Activated CD4-positive, alpha-beta memory T cell treated with anti-CD3 and anti-CD28 coated beads for 36 hours (primary cell): ENCODE measurements around the gene CDYL2. TPM values are rescaled to one million over a fixed set of nuclear protein-coding genes. Genes with fewer than 3 reads are reported as not detected.
A peak's percentile ranks its signal among the peaks of the same experiment; 100 is the strongest.

Experiments
- CTCF ChIA-PET: fragments of 350-600 bp; sonication (Branson Sonifier 250); formaldehyde crosslinking; loops from one replicate; lab custom pipeline; 2021; ENCODE audit warnings: antibody characterized with exemption, inconsistent platforms; lab: Charles Lee
- POLR2A ChIA-PET: fragments of 350-600 bp; sonication (Branson Sonifier 250); formaldehyde crosslinking; loops from one replicate; lab custom pipeline; 2021; ENCODE audit warnings: antibody characterized with exemption; lab: Charles Lee
- DNase-seq: peaks from one replicate; pipeline ENCODE4 v3.0.0-alpha.2; 2020
- H3K27ac Mint-ChIP-seq: one replicate; pipeline ENCODE4 v1.8.0; 2021; ENCODE audit warnings: mixed read lengths
- H3K27me3 Mint-ChIP-seq: one replicate; pipeline ENCODE4 v1.8.0; 2021; ENCODE audit warnings: mixed read lengths
- H3K36me3 Mint-ChIP-seq: one replicate; pipeline ENCODE4 v1.8.0; 2021; ENCODE audit warnings: mixed read lengths
- H3K4me1 Mint-ChIP-seq: one replicate; pipeline ENCODE4 v1.8.0; 2021; ENCODE audit warnings: low read depth, mixed read lengths
- H3K4me3 Mint-ChIP-seq: one replicate; pipeline ENCODE4 v1.8.0; 2021; ENCODE audit warnings: mild to moderate bottlenecking, mixed read lengths
- H3K9me3 Mint-ChIP-seq: one replicate; pipeline ENCODE4 v1.8.0; 2021; ENCODE audit warnings: mixed read lengths
- intact Hi-C: fragments of 100-400 bp; cut with micrococcal nuclease; formaldehyde crosslinking; loops from one replicate; pipeline ENCODE4 v1.15.1; 2023
- total RNA-seq, 2 experiments: library from RNA; stranded (reverse); gene quantifications; one replicate each; pipeline ENCODE4 v1.2.3, GENCODE V29; 2021

CDYL2 gene
- total RNA-seq, 2 experiments from 2014 or later = 29.4 to 34.1 TPM

DNA sequence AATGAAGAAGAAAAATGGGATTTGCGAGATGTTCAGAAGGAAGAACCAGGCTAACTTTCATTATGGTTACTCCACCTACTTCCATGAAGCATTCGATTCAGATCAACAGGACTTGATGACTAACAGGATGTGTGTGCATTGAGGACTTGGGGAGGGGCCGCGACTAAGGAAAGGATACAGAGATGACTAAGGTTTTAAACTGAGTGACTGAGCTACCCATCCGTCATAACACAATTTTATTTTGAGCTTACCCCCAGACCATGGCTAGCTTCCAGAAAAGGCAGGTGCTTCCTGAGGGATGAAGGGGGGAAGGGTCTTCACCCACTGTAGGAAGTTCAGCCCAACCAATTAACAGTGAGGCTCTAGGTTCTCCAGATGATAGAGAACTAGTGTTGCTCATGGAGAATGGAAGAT, 2.5 kb upstream of the CDYL2 start:
- H3K36me3 Mint-ChIP-seq = peaks cover 3% of the 10 kb centered on the region
- peak overlapping the region; percentile 76 for H3K27ac Mint-ChIP-seq
- H3K4me3 Mint-ChIP-seq = peak overlapping the region; percentile 42
- CTCF ChIA-PET = interaction anchor here (0.7 to 5.3 kb wide), 6 partner anchors 18 to 280 kb away, joined by 3 to 41 read pairs (median 3); no protein-coding TSS in a partner anchor
- H3K4me1 Mint-ChIP-seq = peaks cover 35% of the 10 kb centered on the region
- peak; percentile 87 for DNase-seq
- H3K9me3 Mint-ChIP-seq = no peaks in the 10 kb centered on the region
- POLR2A ChIA-PET = interaction anchor here (0.5 to 2.4 kb wide), 5 partner anchors 47 to 268 kb away, joined by 3 to 14 read pairs (median 3); no protein-coding TSS in a partner anchor
- intact Hi-C loops = loop anchor here (1.0 to 10.0 kb wide), 12 partner anchors 48 to 1532 kb away; partner anchors contain the start of genes C16orf46, CENPN, CMC2 and GAN
- H3K27me3 Mint-ChIP-seq = peaks cover 2% of the 10 kb centered on the region

- Mint-ChIP-seq H3K27me3 (peaks cover 2% of the 10 kb centered on the region), H3K36me3 (peaks cover 3% of the 10 kb centered on the region), H3K4me1 (peaks cover 38% of the 10 kb centered on the region), H3K27ac (peak overlapping the region; percentile 76), H3K9me3 (no peaks in the 10 kb centered on the region), H3K4me3 (peak overlapping the region; percentile 42)
- intact Hi-C loops = loop anchor here (2.0 to 10.0 kb wide), 7 partner anchors 149 to 1531 kb away; partner anchors contain the start of genes C16orf46, CENPN, CMC2 and GAN
- ChIA-PET CTCF (interaction anchor here (1.0 to 5.3 kb wide), 4 partner anchors 18 to 279 kb away, joined by 3 to 41 read pairs (median 8); no protein-coding TSS in a partner anchor), POLR2A (interaction anchor here (2.4 kb wide), 1 partner anchor 226 kb away, joined by 14 read pairs; no protein-coding TSS in a partner anchor)
- DNase-seq = no peak
Measured at GRCh38 chr16:80806289-80806688, 1.9 kb upstream of the CDYL2 start.

DNA sequence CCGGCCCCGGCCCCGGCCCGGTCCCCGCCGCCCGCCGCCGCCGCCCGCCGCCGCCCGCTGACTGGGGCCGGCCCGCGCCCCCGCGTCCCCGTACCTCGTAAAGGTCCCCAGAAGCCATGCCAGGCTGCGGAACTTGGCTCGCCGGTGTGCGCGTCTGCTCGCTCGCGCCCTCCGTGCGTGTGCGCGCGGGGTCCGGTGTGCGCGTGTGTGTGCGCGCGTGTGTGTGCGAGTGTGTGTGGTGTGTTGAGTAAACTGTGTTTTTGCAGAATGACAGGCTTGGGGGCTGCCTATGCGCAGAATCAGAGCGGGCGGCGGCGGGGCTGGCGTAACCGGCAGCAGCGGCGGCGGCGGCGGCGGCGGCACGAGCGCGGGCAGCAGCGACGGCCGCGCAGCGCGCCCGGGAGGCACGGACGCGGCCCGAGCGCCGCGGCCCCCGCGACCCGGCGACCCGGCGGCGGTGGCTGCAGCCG, 307 bp downstream of the CDYL2 start:
- Mint-ChIP-seq H3K36me3 (peaks cover 3% of the 10 kb centered on the region), H3K9me3 (no peaks in the 10 kb centered on the region), H3K27ac (peak overlapping the region; percentile 89), H3K4me3 (peak overlapping the region; percentile 96), H3K4me1 (peaks cover 57% of the 10 kb centered on the region), H3K27me3 (peaks cover 2% of the 10 kb centered on the region)
- intact Hi-C loops = loop anchor here (5.0 to 10.0 kb wide), 4 partner anchors 62 to 1529 kb away; partner anchors contain the start of gene GAN
- ChIA-PET CTCF (no interaction called here), POLR2A (no interaction called here)
- DNase-seq = peak; percentile 75

GRCh38 chr16:80803339-80804055, 901 bp downstream of the CDYL2 start:
- CTCF ChIA-PET = no interaction called here
- Mint-ChIP-seq H3K27me3 (peaks cover 2% of the 10 kb centered on the region), H3K27ac (peak overlapping the region; percentile 81), H3K9me3 (no peaks in the 10 kb centered on the region), H3K4me3 (peak overlapping the region; percentile 96), H3K4me1 (peaks cover 57% of the 10 kb centered on the region), H3K36me3 (peaks cover 3% of the 10 kb centered on the region)
- DNase-seq = peak; percentile 63
- intact Hi-C loops = loop anchor here (5.0 to 10.0 kb wide), 4 partner anchors 61 to 1529 kb away; partner anchors contain the start of gene GAN
- POLR2A ChIA-PET = no interaction called here

GRCh38 chr16:80802902-80803301, 1.5 kb downstream of the CDYL2 start:
- CTCF ChIA-PET = interaction anchor here (0.8 to 1.4 kb wide), 4 partner anchors 21 to 276 kb away, joined by 3 to 5 read pairs (median 4); no protein-coding TSS in a partner anchor
- intact Hi-C loops = loop anchor here (1.0 to 10.0 kb wide), 5 partner anchors 44 to 1528 kb away; partner anchors contain the start of gene GAN
- POLR2A ChIA-PET = interaction anchor here (0.7 kb wide), 1 partner anchor 233 kb away, joined by 4 read pairs; no protein-coding TSS in a partner anchor
- peak overlapping the region; percentile 76 for H3K27ac Mint-ChIP-seq
- H3K27me3 Mint-ChIP-seq = peaks cover 2% of the 10 kb centered on the region
- peaks cover 3% of the 10 kb centered on the region for H3K36me3 Mint-ChIP-seq
- H3K4me3 Mint-ChIP-seq = peak overlapping the region; percentile 70
- no peaks in the 10 kb centered on the region for H3K9me3 Mint-ChIP-seq
- peaks cover 57% of the 10 kb centered on the region for H3K4me1 Mint-ChIP-seq
- no peak for DNase-seq

DNA sequence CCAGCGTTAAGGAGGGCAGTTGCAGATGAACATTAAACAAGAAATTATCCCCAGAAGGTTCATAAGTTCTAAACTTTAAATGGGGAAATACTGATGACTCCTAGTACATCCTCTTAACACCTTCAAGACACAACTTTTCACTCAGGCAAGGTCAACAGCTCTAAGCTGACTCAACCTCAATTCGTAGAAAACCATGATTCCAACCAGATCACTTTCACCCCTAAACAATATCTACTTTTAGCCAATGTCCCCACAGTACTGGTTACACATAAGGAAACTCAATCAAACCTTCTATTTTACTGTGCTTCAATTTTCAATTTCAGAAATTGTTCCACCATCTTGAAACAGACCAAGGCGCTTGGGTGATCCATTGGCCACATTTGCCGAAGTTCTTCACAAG, 2.3 kb downstream of the CDYL2 start:
- H3K27ac Mint-ChIP-seq = peak overlapping the region; percentile 47
- ChIA-PET CTCF (interaction anchor here (0.8 to 1.4 kb wide), 4 partner anchors 22 to 276 kb away, joined by 3 to 5 read pairs (median 4); no protein-coding TSS in a partner anchor), POLR2A (interaction anchor here (0.7 kb wide), 1 partner anchor 233 kb away, joined by 4 read pairs; no protein-coding TSS in a partner anchor)
- peak; percentile 12 for DNase-seq
- H3K27me3 Mint-ChIP-seq = peaks cover 2% of the 10 kb centered on the region
- H3K4me3 Mint-ChIP-seq = peak overlapping the region; percentile 70
- intact Hi-C loops = loop anchor here (1.0 to 10.0 kb wide), 5 partner anchors 43 to 1527 kb away; partner anchors contain the start of gene GAN
- no peaks in the 10 kb centered on the region for H3K9me3 Mint-ChIP-seq
- peaks cover 51% of the 10 kb centered on the region for H3K4me1 Mint-ChIP-seq
- peaks cover 3% of the 10 kb centered on the region for H3K36me3 Mint-ChIP-seq

DNA sequence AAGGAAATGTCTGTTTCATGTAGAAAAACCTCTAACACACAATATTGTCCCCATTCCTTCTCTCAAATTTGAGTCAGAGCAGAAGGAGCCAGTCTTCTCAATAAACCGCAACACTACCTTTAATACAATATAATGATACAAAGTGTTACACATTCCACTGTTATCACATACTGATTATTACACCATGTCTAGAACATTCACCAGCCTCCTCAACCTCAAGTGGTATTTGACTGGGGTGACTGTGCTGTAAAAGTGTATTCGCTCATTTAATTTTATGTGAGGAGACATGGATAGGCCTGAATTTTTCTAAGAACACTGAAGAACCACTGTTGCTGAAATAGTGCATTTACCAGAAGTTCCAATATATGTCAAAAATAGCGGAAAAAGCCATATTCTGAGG, 10.3 kb downstream of the CDYL2 start:
- Mint-ChIP-seq H3K4me3 (no peak overlapping the region), H3K27me3 (no peaks in the 10 kb centered on the region), H3K9me3 (peaks cover 7% of the 10 kb centered on the region), H3K36me3 (peaks cover 5% of the 10 kb centered on the region), H3K4me1 (peaks cover 8% of the 10 kb centered on the region), H3K27ac (no peak overlapping the region)
- POLR2A ChIA-PET = no interaction called here
- CTCF ChIA-PET = no interaction called here
- intact Hi-C loops = no loop called here
- DNase-seq = no peak

GRCh38 chr16:80792031-80792430, 12.4 kb downstream of the CDYL2 start:
- POLR2A ChIA-PET = no interaction called here
- intact Hi-C loops = no loop called here
- peaks cover 14% of the 10 kb centered on the region for H3K4me1 Mint-ChIP-seq

GRCh38 chr16:80791411-80791810, 13.0 kb downstream of the CDYL2 start:
- intact Hi-C loops = no loop called here
- Mint-ChIP-seq H3K27me3 (no peaks in the 10 kb centered on the region), H3K9me3 (peaks cover 11% of the 10 kb centered on the region), H3K36me3 (peaks cover 10% of the 10 kb centered on the region), H3K27ac (no peak overlapping the region), H3K4me1 (peaks cover 10% of the 10 kb centered on the region), H3K4me3 (no peak overlapping the region)
- DNase-seq = no peak
- ChIA-PET POLR2A (no interaction called here), CTCF (interaction anchor here (1.3 kb wide), 1 partner anchor 9 kb away, joined by 3 read pairs; no protein-coding TSS in a partner anchor)

More at GRCh38 chr16:80792031-80792430, 12.4 kb downstream of the CDYL2 start:
- Mint-ChIP-seq H3K9me3 (peaks cover 7% of the 10 kb centered on the region), H3K36me3 (peaks cover 9% of the 10 kb centered on the region), H3K4me3 (no peak overlapping the region), H3K27me3 (no peaks in the 10 kb centered on the region), H3K27ac (no peak overlapping the region)
- CTCF ChIA-PET = no interaction called here
- no peak for DNase-seq

GRCh38 chr16:80790751-80791150, 13.6 kb downstream of the CDYL2 start:
- H3K36me3 Mint-ChIP-seq = peaks cover 16% of the 10 kb centered on the region
- peaks cover 9% of the 10 kb centered on the region for H3K4me1 Mint-ChIP-seq
- no peak overlapping the region for H3K4me3 Mint-ChIP-seq
- no peaks in the 10 kb centered on the region for H3K27me3 Mint-ChIP-seq
- POLR2A ChIA-PET = no interaction called here
- no peak overlapping the region for H3K27ac Mint-ChIP-seq
- no peak for DNase-seq
- CTCF ChIA-PET = interaction anchor here (1.3 to 1.6 kb wide), 2 partner anchors 9 to 264 kb away, joined by 3 to 4 read pairs; no protein-coding TSS in a partner anchor
- intact Hi-C loops = no loop called here
- peaks cover 17% of the 10 kb centered on the region for H3K9me3 Mint-ChIP-seq

GRCh38 chr16:80788027-80788426, 16.4 kb downstream of the CDYL2 start:
- Mint-ChIP-seq H3K4me1 (peaks cover 12% of the 10 kb centered on the region), H3K27me3 (no peaks in the 10 kb centered on the region), H3K36me3 (peaks cover 36% of the 10 kb centered on the region), H3K27ac (peak overlapping the region; percentile 7), H3K4me3 (no peak overlapping the region), H3K9me3 (peaks cover 39% of the 10 kb centered on the region)
- no peak for DNase-seq
- intact Hi-C loops = no loop called here
- POLR2A ChIA-PET = no interaction called here
- CTCF ChIA-PET = no interaction called here
